ENCODE measurements around the gene FAM3A. TPM values are rescaled to one million over a fixed set of nuclear protein-coding genes. Genes with fewer than 3 reads are reported as not detected.

FAM3A gene
- total and polyA plus RNA-seq, 10 of the 15 experiments (the other 5 are each of a cell fraction or from before 2014, with no cell fraction given), result 0.29 to 21.1 (median 11.4) TPM

GRCh38 chrX:154531626-154532025 lies 15.6 kb upstream of the FAM3A start (continued):
- TF ChIP-seq SIN3A (IDR thresholded peaks at IDR 0.05; ENCODE audit: low read depth, low read length), result no peak

DNA sequence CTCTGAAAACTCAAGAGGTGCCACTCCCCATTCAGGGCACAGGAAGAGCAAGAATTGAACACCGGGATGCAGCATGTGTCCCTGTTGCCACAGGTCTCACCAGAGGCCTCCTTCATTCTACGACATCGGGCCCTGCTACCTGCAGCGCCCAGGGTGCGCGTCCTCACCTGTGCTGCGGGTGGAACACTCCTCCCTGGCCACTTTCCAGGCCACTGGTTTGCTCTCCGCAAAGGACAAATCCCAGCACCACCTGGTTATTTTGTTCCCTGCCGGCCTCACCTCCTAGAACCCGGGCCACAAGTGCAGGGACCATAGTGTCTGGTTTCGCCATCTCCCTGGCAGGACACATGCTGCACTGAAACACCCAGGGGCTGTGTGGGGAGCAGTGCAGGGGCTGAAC lies 14.3 kb upstream of the FAM3A start:
- DNase-seq (ENCODE audit: low read depth, low spot score) (no peak), ATAC-seq (no peak), FAIRE-seq (no peak)
- Histone ChIP-seq H3K4me2 (ENCODE audit: control insufficient read depth, insufficient read depth) (no peak overlapping the region), H2AFZ (ENCODE audit: control insufficient read depth, low read depth, low read length) (no peak overlapping the region), H3K4me3 (no peak overlapping the region), H3K27me3 (replicated peaks in 1 of 2; ENCODE audit: control insufficient read depth in 2 of 2, insufficient read depth in 2 of 2, low read length in 1 of 2) (no peaks in the 10 kb centered on the region), H3K79me2 (ENCODE audit: control insufficient read depth, insufficient read depth, low read length) (no peaks in the 10 kb centered on the region), H4K20me1 (ENCODE audit: control insufficient read depth, insufficient read depth) (no peaks in the 10 kb centered on the region), H3K4me1 (ENCODE audit: control insufficient read depth, insufficient read depth, low read length) (peaks cover 15% of the 10 kb centered on the region), H3K9ac (ENCODE audit: control insufficient read depth, insufficient read depth, low read length) (no peak overlapping the region), H3K36me3 (ENCODE audit: control insufficient read depth in 2 of 2, insufficient read depth in 2 of 2, low read length in 1 of 2) (peaks cover 4 to 6% of the 10 kb centered on the region in 2 experiments), H3K9me3 (replicated peaks; ENCODE audit: control insufficient read depth, insufficient read depth, low read length) (no peaks in the 10 kb centered on the region), H3K27ac (ENCODE audit: control insufficient read depth, insufficient read depth) (no peak overlapping the region)
- TF ChIP-seq, protein P1, sequence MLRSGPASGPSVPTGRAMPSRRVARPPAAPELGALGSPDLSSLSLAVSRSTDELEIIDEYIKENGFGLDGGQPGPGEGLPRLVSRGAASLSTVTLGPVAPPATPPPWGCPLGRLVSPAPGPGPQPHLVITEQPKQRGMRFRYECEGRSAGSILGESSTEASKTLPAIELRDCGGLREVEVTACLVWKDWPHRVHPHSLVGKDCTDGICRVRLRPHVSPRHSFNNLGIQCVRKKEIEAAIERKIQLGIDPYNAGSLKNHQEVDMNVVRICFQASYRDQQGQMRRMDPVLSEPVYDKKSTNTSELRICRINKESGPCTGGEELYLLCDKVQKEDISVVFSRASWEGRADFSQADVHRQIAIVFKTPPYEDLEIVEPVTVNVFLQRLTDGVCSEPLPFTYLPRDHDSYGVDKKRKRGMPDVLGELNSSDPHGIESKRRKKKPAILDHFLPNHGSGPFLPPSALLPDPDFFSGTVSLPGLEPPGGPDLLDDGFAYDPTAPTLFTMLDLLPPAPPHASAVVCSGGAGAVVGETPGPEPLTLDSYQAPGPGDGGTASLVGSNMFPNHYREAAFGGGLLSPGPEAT (IDR thresholded peaks at IDR 0.05; ENCODE audit: low read depth), result no peak
- TF ChIP-seq MEF2A (IDR thresholded peaks at IDR 0.05; ENCODE audit: insufficient read depth, low read depth, low read length) (no peak), CBX5 (IDR thresholded peaks at IDR 0.05; ENCODE audit: low read depth) (no peak), IKZF1 (conservative IDR thresholded peaks at IDR 0.05) (no peak), NFIC (IDR thresholded peaks at IDR 0.05; ENCODE audit: low read depth, low read length) (no peak), MYC (IDR thresholded peaks at IDR 0.05; ENCODE audit: insufficient read depth, insufficient read length, insufficient replicate concordance, low read length, severe bottlenecking) (no peak), REST (IDR thresholded peaks at IDR 0.05; ENCODE audit: low read depth, low read length) (no peak), ZNF622 (IDR thresholded peaks at IDR 0.05) (no peak), MYB (IDR thresholded peaks at IDR 0.05; ENCODE audit: borderline replicate concordance, low read depth, low read length) (no peak), STAT3 (IDR thresholded peaks at IDR 0.05; ENCODE audit: low read depth, low read length) (no peak), YBX1 (IDR thresholded peaks at IDR 0.05) (no peak), SREBF2 (IDR thresholded peaks at IDR 0.05; ENCODE audit: low read length) (no peak), CREM (IDR thresholded peaks at IDR 0.05; ENCODE audit: low read depth) (no peak), CREB1 (IDR thresholded peaks at IDR 0.05; ENCODE audit: low read depth) (no peak), BACH1 (IDR thresholded peaks at IDR 0.05; ENCODE audit: borderline replicate concordance) (no peak), SUZ12 (IDR thresholded peaks at IDR 0.05; ENCODE audit: unreplicated experiment) (no peak)
- TF ChIP-seq, protein P2, sequence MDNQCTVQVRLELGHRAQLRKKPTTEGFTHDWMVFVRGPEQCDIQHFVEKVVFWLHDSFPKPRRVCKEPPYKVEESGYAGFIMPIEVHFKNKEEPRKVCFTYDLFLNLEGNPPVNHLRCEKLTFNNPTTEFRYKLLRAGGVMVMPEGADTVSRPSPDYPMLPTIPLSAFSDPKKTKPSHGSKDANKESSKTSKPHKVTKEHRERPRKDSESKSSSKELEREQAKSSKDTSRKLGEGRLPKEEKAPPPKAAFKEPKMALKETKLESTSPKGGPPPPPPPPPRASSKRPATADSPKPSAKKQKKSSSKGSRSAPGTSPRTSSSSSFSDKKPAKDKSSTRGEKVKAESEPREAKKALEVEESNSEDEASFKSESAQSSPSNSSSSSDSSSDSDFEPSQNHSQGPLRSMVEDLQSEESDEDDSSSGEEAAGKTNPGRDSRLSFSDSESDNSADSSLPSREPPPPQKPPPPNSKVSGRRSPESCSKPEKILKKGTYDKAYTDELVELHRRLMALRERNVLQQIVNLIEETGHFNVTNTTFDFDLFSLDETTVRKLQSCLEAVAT (IDR thresholded peaks at IDR 0.05), result no peak
- BruUV-seq (replicated peaks), result no TSS peak
- WGBS (ENCODE audit: insufficient coverage, insufficient replicate concordance, low lambda C conversion rate, missing lambda C conversion rate), result 66% methylated on average over 11 of the region's 11 CpGs
- ChIA-PET SMC1A (ENCODE audit: uncharacterized antibody, unreplicated experiment) (no interaction called here), CTCF (interaction anchor here (1.2 kb wide), 1 partner anchor 157 kb away, joined by 5 read pairs; no protein-coding TSS in a partner anchor), RAD21 (ENCODE audit: unreplicated experiment) (no interaction called here), POLR2A (no interaction called here)
- intact Hi-C loops (cut with micrococcal nuclease; ENCODE audit: unreplicated experiment), result no loop called here
- in situ Hi-C loops (cut with MboI), result loop anchor here (25.0 kb wide), 1 partner anchor 393 kb away; the partner anchor contains the start of gene OPN1LW
